CD1c-positive myeloid dendritic cell (primary cell): ENCODE data around the gene AGAP5.

Experiments
- DNase-seq: peaks from one replicate; pipeline ENCODE4 v3.0.0-alpha.2; 2016; ENCODE audit errors: extremely low spot score

AGAP5 gene

DNA sequence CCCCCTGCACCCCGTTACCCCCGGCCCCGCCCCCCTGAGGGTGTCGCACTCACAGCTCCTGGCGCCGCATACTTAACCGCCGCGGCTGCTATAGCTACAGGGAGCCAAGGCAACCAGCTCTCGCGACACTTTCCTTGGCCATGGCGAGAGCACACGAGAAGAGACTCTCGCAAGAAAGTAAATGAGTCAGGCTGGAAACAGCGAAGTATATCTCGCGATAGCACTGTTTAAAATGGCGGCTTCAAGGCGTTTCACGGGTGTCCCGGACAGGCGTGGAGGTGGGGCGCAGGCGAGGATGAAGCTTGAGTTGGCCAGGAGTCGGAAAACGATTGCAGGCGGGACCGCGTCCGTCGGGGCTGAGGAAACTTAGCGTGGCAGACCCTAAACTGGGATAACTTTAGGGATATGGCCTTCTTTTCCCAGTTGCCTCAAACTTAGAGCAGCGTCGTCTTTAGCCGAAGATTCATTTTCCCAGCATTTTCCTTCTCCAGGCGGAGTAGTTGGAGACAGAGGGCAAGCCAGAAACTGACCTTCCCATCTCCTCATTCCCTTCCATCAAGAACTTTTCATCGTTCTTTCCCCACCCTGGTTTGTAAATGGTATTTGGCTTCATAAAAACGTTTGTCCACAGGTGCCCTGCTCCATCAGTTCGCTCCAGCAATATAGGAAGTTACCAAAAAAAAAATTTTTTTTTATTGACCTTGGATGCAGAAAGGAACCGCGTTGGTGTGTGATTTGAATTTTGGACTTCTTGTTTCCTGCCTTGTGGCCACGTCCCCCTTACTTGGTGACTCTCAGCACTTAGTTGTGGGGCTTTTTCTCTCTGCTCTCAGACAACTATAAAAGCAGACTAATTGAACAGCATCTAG is 71.8 kb downstream of the AGAP5 start:
- DNase-seq, result peak; percentile 99

DNA sequence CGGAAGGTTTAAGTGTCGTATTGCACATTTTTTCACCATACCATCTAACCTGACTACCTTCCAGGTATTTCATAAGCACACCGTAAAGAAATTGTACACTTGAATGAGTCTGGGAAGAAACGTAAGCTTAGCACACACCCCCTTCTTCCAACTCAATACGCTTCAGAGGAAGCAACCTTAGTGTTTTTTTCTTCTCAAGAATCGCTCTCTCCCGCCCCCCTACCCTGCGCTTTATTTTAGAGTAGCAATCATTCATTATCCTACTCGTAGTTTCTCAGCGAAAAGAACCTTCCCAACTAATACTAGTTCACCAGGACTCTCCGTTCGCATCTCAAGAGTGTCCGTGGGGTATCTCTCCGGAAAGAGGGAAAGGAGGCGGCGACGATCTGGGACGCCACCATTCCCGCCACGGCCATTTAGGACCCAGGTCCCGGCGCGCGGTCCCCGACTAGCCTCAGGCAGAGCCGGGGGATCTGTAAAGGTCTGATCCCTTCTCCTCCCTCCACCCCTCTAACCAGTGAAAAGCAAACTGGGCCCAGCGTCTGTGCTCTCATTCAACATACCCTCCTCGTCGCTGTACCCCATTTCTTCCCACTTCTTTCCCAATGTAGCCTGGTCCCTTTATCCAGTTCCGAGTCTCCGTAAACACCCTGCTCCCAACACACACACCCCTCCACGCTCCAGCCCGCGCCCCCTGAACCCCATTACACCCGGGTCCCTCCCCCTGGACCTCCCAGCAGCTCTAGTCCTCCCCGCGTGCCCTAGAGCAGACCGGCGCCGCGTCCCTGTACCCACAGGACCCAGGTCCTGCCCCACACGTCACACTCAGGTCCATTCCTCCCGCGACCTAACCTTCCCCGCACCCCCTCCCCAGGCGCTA is 72.7 kb downstream of the AGAP5 start:
- DNase-seq, result peak; percentile 38
